GM23338 (cell line): Measurements from ENCODE around the gene POLR3K. TPM values are rescaled to one million over a fixed set of nuclear protein-coding genes. Genes with fewer than 3 reads are reported as not detected.

Experiments
- ATAC-seq: fragments of 200-7000 bp; cut with Tn5 transposase; 3 replicates; pipeline ENCODE4 v1.9.1; 2020
- DNase-seq: peaks from one replicate; pipeline ENCODE4 v3.0.0-alpha.2; 2015; ENCODE audit warnings: low spot score
- H2AFZ ChIP-seq: fragments of 200-600 bp; sonication (generic); 2 replicates; pipeline ENCODE4 v1.8.0; 2016; ENCODE audit warnings: antibody characterized with exemption, mild to moderate bottlenecking, moderate library complexity
- H3F3A ChIP-seq: fragments of 200-600 bp; sonication (generic); replicated peaks from 2 replicates; pipeline ENCODE4 v1.8.0; 2017; ENCODE audit warnings: antibody characterized with exemption, mixed run types, low read depth
- H3K27ac ChIP-seq: fragments of 200-600 bp; sonication (generic); 2 replicates; pipeline ENCODE4 v1.6.1; 2016; ENCODE audit warnings: low read depth
- H3K27me3 ChIP-seq: fragments of 200-600 bp; sonication (generic); 2 replicates; pipeline ENCODE4 v1.8.0; 2016; ENCODE audit warnings: mild to moderate bottlenecking, mixed run types, moderate library complexity; ENCODE audit not compliant: insufficient read depth
- H3K36me3 ChIP-seq: fragments of 200-600 bp; sonication (generic); 2 replicates; pipeline ENCODE4 v1.8.0; 2016; ENCODE audit warnings: mild to moderate bottlenecking; ENCODE audit not compliant: insufficient read depth
- H3K4me1 ChIP-seq: fragments of 200-600 bp; sonication (generic); 2 replicates; pipeline ENCODE4 v1.8.0; 2016; ENCODE audit warnings: mild to moderate bottlenecking, moderate library complexity; ENCODE audit not compliant: insufficient read depth
- H3K4me2 ChIP-seq: fragments of 200-600 bp; sonication (generic); 2 replicates; pipeline ENCODE4 v1.7.1; 2017; ENCODE audit warnings: mixed run types
- H3K4me3 ChIP-seq: fragments of 200-600 bp; sonication (generic); 2 replicates; pipeline ENCODE4 v1.6.1; 2016; ENCODE audit warnings: mixed run types
- H3K79me2 ChIP-seq: fragments of 200-600 bp; sonication (generic); replicated peaks from 2 replicates; pipeline ENCODE4 v1.8.0; 2017; ENCODE audit warnings: mild to moderate bottlenecking; ENCODE audit not compliant: insufficient read depth
- H3K9me2 ChIP-seq: fragments of 200-600 bp; sonication (generic); 2 replicates; pipeline ENCODE4 v1.8.0; 2017; ENCODE audit not compliant: insufficient read depth
- H4K20me1 ChIP-seq: fragments of 200-600 bp; sonication (generic); replicated peaks from 2 replicates; pipeline ENCODE4 v1.8.0; 2017; ENCODE audit warnings: mild to moderate bottlenecking; ENCODE audit not compliant: insufficient read depth
- H3K27ac Mint-ChIP-seq: 2 replicates; pipeline ENCODE4 v1.8.0; 2020; ENCODE audit warnings: inconsistent platforms, mild to moderate bottlenecking, moderate library complexity, mixed read lengths
- H3K27me3 Mint-ChIP-seq: 3 replicates; pipeline ENCODE4 v1.8.0; 2022; ENCODE audit warnings: low read depth, mild to moderate bottlenecking, moderate library complexity, mixed read lengths, inconsistent platforms; ENCODE audit not compliant: insufficient read depth, poor library complexity
- H3K36me3 Mint-ChIP-seq: 3 replicates; pipeline ENCODE4 v1.8.0; 2021; ENCODE audit warnings: low read depth, mild to moderate bottlenecking, inconsistent platforms, moderate library complexity, mixed read lengths
- H3K4me1 Mint-ChIP-seq: 3 replicates; pipeline ENCODE4 v1.8.0; 2020; ENCODE audit warnings: mild to moderate bottlenecking, inconsistent platforms, mixed read lengths
- H3K4me3 Mint-ChIP-seq: 3 replicates; pipeline ENCODE4 v1.8.0; 2021; ENCODE audit warnings: moderate library complexity, mild to moderate bottlenecking, inconsistent platforms, mixed read lengths
- H3K9me3 Mint-ChIP-seq: 3 replicates; pipeline ENCODE4 v1.8.0; 2020; ENCODE audit warnings: moderate library complexity, mild to moderate bottlenecking, inconsistent platforms, mixed read lengths
- CREB1 ChIP-seq: fragments of 250-450 bp; sonication (Bioruptor Pico); IDR thresholded peaks from 2 replicates; pipeline ENCODE4 v1.5.0; 2020; ENCODE audit warnings: low read depth, mild to moderate bottlenecking, moderate library complexity
- CTCF ChIP-seq, 2 experiments: fragments of 200-600 bp in 1 of 2; sonication (generic) in 1 of 2; conservative IDR thresholded peaks; 2 replicates each; pipeline versions ENCODE4 v1.5.1 to v1.6.1; 2016 to 2017; ENCODE audit warnings: antibody characterized with exemption in 2 of 2, low read depth in 2 of 2, mild to moderate bottlenecking in 2 of 2, moderate library complexity in 1 of 2
- EZH2 ChIP-seq: fragments of 200-600 bp; sonication (generic); IDR thresholded peaks from one replicate; pipeline ENCODE4 v1.8.0; 2017; ENCODE audit warnings: antibody characterized with exemption, mild to moderate bottlenecking, low read depth; ENCODE audit not compliant: unreplicated experiment
- EZH2phosphoT487 ChIP-seq: fragments of 200-600 bp; sonication (generic); IDR thresholded peaks from one replicate; pipeline ENCODE4 v1.8.1; 2018; ENCODE audit warnings: antibody characterized with exemption; ENCODE audit not compliant: unreplicated experiment
- JUNB ChIP-seq: IDR thresholded peaks from one replicate; pipeline ENCODE4 v1.6.1; 2016; ENCODE audit warnings: antibody characterized with exemption; ENCODE audit not compliant: unreplicated experiment
- NANOG ChIP-seq: IDR thresholded peaks from 2 replicates; pipeline ENCODE4 v1.6.1; 2016; ENCODE audit warnings: antibody characterized with exemption, borderline replicate concordance
- POLR2AphosphoS5 ChIP-seq: IDR thresholded peaks from 2 replicates; pipeline ENCODE4 v1.6.1; 2016; ENCODE audit warnings: antibody characterized with exemption, low read depth
- REST ChIP-seq: IDR thresholded peaks from one replicate; pipeline ENCODE4 v1.6.1; 2018; ENCODE audit warnings: antibody characterized with exemption; ENCODE audit not compliant: unreplicated experiment
- STAT1 ChIP-seq: IDR thresholded peaks from one replicate; pipeline ENCODE4 v1.6.1; 2016; ENCODE audit warnings: antibody characterized with exemption; ENCODE audit not compliant: unreplicated experiment
- ZNF114 ChIP-seq: fragments of 250-450 bp; sonication (Bioruptor Pico); IDR thresholded peaks from 2 replicates; pipeline ENCODE4 v1.5.0; 2020; ENCODE audit warnings: mild to moderate bottlenecking, moderate library complexity
- ZNF331 ChIP-seq: fragments of 250-450 bp; sonication (Bioruptor Pico); IDR thresholded peaks from 2 replicates; pipeline ENCODE4 v1.5.0; 2020; ENCODE audit warnings: low read depth, mild to moderate bottlenecking, moderate library complexity
- polyA plus RNA-seq: library from polyadenylated mRNA; unstranded; fragments of >200 nt; fragmentation: Nextera tagmentation; extraction: Ambion mirVana; gene quantifications from 2 replicates; pipeline ENCODE4 v1.2.1, GENCODE V29; 2016
- total RNA-seq: library from RNA; depleted of rRNA; stranded (reverse); fragments of >200 nt; shearing (Covaris generic); gene quantifications from 2 replicates; pipeline ENCODE4 v1.2.3, GENCODE V29; 2014
- TF ChIP-seq, protein P1 (sequence below): IDR thresholded peaks from 2 replicates; pipeline ENCODE4 v1.6.1; 2016; ENCODE audit warnings: antibody characterized with exemption

The POLR3K gene
- total and polyA plus RNA-seq, 2 experiments from 2014 or later, result 17.8 to 58.5 TPM

DNA sequence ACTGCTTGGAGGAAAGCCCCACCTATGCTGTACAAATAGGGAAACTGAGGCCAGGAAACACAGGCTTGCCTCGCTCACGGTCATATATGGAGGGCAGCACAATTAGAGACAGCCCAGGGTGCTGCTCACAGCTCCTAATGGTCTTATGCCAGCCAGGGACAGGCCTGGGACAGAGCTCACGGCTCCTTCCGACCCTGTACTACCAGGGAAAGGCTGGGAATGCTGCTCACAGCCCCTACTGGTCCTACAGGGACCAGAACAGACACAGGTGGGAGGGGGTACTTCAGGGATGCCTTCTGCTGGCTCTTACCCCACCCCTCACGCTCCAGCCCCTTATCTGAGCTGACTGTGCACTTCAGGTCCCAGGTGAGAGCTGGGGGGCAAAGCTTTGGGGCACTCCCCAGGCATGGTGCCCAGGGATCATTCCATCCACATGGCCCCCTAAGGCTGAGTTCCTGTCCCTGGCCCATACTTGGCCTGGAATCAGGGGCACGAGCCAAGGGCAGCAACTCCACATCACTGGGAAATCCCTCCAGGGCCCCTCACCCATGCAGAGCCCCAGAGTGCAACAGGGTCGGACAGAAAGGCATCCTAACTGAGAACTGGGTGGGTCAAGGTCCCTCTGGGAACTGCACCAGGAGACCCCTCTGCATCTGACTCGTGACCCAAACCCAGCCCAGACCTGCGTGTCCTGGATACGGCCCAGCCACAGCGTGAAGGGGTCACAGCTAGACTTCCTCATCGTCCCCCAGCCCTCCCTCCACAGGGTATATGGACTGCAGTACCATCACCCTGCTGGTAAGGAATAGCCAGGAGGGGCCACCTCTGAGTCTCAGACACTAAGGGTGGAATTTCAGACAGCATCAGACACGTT lies 13.1 kb upstream of the POLR3K start (continued):
- no peak for TF ChIP-seq JUNB
- TF ChIP-seq CREB1 (CRISPR knock-in tag), result no peak
- no peak for TF ChIP-seq ZNF331 (CRISPR knock-in tag)

DNA sequence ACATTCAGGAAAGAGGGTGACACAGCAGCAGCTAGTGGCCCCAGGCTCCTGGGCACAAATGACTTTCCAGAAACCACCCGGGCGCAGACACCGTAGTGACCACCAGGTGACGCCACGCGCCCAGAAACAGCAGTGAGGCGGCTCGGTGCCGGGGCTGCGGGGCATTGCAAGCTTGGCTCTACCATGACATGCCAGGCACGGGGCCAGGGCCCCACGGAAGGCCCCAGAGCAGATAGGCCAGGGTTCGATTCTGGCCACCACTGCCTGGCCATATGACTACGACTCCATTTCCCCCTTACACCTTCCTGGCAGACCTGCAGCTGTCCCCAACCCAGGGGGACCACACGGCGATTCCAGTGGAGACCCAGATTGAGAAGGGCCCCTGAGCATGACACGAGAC lies 12.3 kb upstream of the POLR3K start:
- no peaks in the 10 kb centered on the region for H3K36me3 ChIP-seq
- peaks cover 5% of the 10 kb centered on the region; the same call in 1 of the 2 replicates for H4K20me1 ChIP-seq
- Mint-ChIP-seq H3K36me3 (peaks cover 5% of the 10 kb centered on the region; the same call in 2 of the 3 replicates), H3K4me1 (peaks cover 24% of the 10 kb centered on the region), H3K9me3 (no peaks in the 10 kb centered on the region), H3K27me3 (peaks cover 11% of the 10 kb centered on the region), H3K27ac (no peak overlapping the region), H3K4me3 (no peak overlapping the region)
- H3K4me1 ChIP-seq, result peaks cover 4% of the 10 kb centered on the region
- TF ChIP-seq CTCF (conservative IDR thresholded peaks at IDR 0.05; ENCODE audit: low read depth in 2 of 2) (peak; percentile 87 to 100), EZH2phosphoT487 (no peak), EZH2 (no peak), ZNF114 (CRISPR knock-in tag) (no peak)
- H3K27ac ChIP-seq, result no peak overlapping the region
- no peak overlapping the region for H3K4me3 ChIP-seq
- peaks cover 4% of the 10 kb centered on the region; the same call in 1 of the 2 replicates for H3K79me2 ChIP-seq
- H3K9me2 ChIP-seq, result no peaks in the 10 kb centered on the region
- DNase-seq (peak; percentile 92), ATAC-seq (peak; percentile 83)
- H3F3A ChIP-seq, result no peaks in the 10 kb centered on the region
- no peak overlapping the region for H3K4me2 ChIP-seq
- no peak overlapping the region for H2AFZ ChIP-seq
- no peaks in the 10 kb centered on the region for H3K27me3 ChIP-seq

DNA sequence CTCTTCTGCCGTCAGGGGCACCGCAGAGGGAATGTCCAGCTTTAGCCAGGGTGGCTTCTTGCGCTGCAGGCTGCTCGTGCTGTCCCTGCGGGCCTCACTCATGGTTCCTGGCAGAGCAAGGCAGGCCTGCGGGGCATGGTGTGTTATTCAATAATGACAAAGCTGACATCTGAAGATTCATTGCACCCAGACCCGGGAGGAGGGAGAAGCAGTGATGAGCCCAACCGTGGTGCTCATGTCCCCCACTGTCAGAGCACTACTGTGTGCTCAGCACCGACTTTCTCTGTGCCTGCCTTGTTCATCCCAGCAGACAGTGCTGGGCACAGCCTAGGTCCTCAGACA lies 11.5 kb upstream of the POLR3K start:
- H3K27ac Mint-ChIP-seq, result no peak overlapping the region; the same call in 1 of the 2 replicates
- H3K9me2 ChIP-seq, result no peaks in the 10 kb centered on the region
- H3K27me3 ChIP-seq, result no peaks in the 10 kb centered on the region
- H4K20me1 ChIP-seq, result no peaks in the 10 kb centered on the region; the same call in 1 of the 2 replicates
- DNase-seq (no peak), ATAC-seq (no peak)
- no peak overlapping the region for H3K4me2 ChIP-seq
- H2AFZ ChIP-seq, result no peak overlapping the region
- no peak overlapping the region for H3K27ac ChIP-seq
- H3K9me3 Mint-ChIP-seq, result no peaks in the 10 kb centered on the region
- peaks cover 12% of the 10 kb centered on the region for H3K36me3 Mint-ChIP-seq
- H3K4me3 Mint-ChIP-seq, result no peak overlapping the region
- peaks cover 11% of the 10 kb centered on the region for H3K27me3 Mint-ChIP-seq
- no peaks in the 10 kb centered on the region; the same call in 1 of the 2 replicates for H3K4me1 ChIP-seq
- H3K4me1 Mint-ChIP-seq, result peaks cover 19% of the 10 kb centered on the region
- no peak overlapping the region for H3K4me3 ChIP-seq
- H3K36me3 ChIP-seq, result no peaks in the 10 kb centered on the region
- H3F3A ChIP-seq, result no peaks in the 10 kb centered on the region
- H3K79me2 ChIP-seq, result 0 out of 2 replicates have a peak, but pooled peaks cover 4% of the 10 kb centered on the region
- TF ChIP-seq STAT1, result no peak
- no peak for TF ChIP-seq POLR2AphosphoS5
- TF ChIP-seq NANOG, result no peak
- no peak for TF ChIP-seq REST
- no peak for TF ChIP-seq JUNB
- TF ChIP-seq, protein P1, sequence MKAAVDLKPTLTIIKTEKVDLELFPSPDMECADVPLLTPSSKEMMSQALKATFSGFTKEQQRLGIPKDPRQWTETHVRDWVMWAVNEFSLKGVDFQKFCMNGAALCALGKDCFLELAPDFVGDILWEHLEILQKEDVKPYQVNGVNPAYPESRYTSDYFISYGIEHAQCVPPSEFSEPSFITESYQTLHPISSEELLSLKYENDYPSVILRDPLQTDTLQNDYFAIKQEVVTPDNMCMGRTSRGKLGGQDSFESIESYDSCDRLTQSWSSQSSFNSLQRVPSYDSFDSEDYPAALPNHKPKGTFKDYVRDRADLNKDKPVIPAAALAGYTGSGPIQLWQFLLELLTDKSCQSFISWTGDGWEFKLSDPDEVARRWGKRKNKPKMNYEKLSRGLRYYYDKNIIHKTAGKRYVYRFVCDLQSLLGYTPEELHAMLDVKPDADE, result no peak
- TF ChIP-seq ZNF114 (CRISPR knock-in tag), result no peak
- no peak for TF ChIP-seq CTCF (conservative IDR thresholded peaks at IDR 0.05; ENCODE audit: low read depth in 2 of 2)
- TF ChIP-seq CREB1 (CRISPR knock-in tag), result no peak
